ENCODE results near the gene CCL26.

CCL26 gene

DNA sequence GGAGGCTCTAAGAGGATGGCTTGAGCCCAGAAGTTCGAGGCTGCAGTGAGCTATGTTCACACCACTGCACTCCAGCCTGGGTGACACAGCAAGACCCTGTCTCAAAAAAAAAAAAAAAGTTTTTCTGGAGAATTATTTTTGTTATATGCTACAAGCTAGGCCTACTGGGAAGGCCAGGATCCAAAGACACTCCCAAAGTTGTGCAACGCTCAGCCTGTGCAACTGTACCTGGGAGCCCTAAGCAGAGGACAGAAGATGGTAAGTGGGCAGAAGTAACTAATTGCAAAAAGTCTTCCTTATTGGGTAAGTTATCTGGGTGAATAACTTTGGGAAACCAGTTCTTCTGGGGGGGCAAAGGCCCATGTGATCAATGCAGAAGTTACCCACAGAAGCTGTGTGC is 50.6 kb downstream of the CCL26 start:
- WGBS (ENCODE audit: extremely low coverage, insufficient coverage, low lambda C conversion rate), result no CpG with 5 or more reads among the region's 2 CpGs
- Histone ChIP-seq H3K56ac (ENCODE audit: low read length) (no peak overlapping the region), H4K8ac (ENCODE audit: low read depth, low read length) (no peak overlapping the region), H2AK5ac (ENCODE audit: low read length) (no peak overlapping the region), H3K27ac (ENCODE audit: low read depth, low read length) (no peak overlapping the region), H3K23ac (ENCODE audit: low read length) (no peak overlapping the region), H3K4me2 (ENCODE audit: low read length) (no peak overlapping the region), H3K4ac (ENCODE audit: low read depth, low read length) (no peak overlapping the region), H2BK5ac (ENCODE audit: low read length) (no peak overlapping the region), H3K27me3 (ENCODE audit: insufficient read depth, low read length, poor library complexity) (no peaks in the 10 kb centered on the region), H4K5ac (ENCODE audit: low read length) (no peak overlapping the region), H2BK120ac (ENCODE audit: low read depth, low read length) (no peak overlapping the region), H3K4me3 (ENCODE audit: low read length) (no peak overlapping the region), H3K79me1 (ENCODE audit: low read length) (no peaks in the 10 kb centered on the region), H3K9ac (ENCODE audit: low read length) (no peak overlapping the region), H3K4me1 (ENCODE audit: control insufficient read depth, low read depth, low read length) (no peaks in the 10 kb centered on the region), H3K36me3 (ENCODE audit: control insufficient read depth, insufficient read depth, low read length) (no peaks in the 10 kb centered on the region), H2BK15ac (replicated peaks; ENCODE audit: low read depth) (no peak overlapping the region), H3K18ac (ENCODE audit: low read length) (no peak overlapping the region), H3K79me2 (ENCODE audit: control insufficient read depth, insufficient read depth, low read length) (no peaks in the 10 kb centered on the region)
- DNase-seq, result no peak

DNA sequence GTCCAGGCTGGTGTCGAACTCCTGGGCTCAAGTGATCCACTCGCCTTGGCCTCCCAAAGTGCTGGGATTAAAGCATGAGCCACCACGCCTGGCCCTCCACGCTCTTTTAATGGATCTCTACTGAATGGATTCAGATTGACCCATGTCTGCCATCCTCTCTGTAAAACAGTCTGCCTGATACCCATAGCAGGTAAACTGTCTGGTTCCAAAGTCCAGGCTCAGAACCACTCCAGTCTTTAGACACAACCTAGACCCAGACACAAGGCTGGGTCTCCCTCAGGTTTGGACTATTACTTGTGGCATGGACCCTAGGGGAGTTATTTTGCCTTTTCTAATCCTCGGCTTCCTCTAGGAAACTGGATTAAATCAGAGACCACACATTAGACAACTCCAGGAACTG is 52.4 kb downstream of the CCL26 start:
- no CpG with 5 or more reads among the region's 5 CpGs for WGBS (ENCODE audit: extremely low coverage, insufficient coverage, low lambda C conversion rate)
- no peak overlapping the region for H3K4me2 ChIP-seq (ENCODE audit: low read length)
- no peak overlapping the region for H3K18ac ChIP-seq (ENCODE audit: low read length)
- no peak overlapping the region for H3K27ac ChIP-seq (ENCODE audit: low read depth, low read length)
- no peak for DNase-seq
- H3K79me1 ChIP-seq (ENCODE audit: low read length), result no peaks in the 10 kb centered on the region
- H3K4me3 ChIP-seq (ENCODE audit: low read length), result no peak overlapping the region
- H3K36me3 ChIP-seq (ENCODE audit: control insufficient read depth, insufficient read depth, low read length), result no peaks in the 10 kb centered on the region
- no peak overlapping the region for H3K9ac ChIP-seq (ENCODE audit: low read length)
- H2BK5ac ChIP-seq (ENCODE audit: low read length), result no peak overlapping the region
- no peak overlapping the region for H4K8ac ChIP-seq (ENCODE audit: low read depth, low read length)
- no peak overlapping the region for H3K4ac ChIP-seq (ENCODE audit: low read depth, low read length)
- no peak overlapping the region for H2BK15ac ChIP-seq (replicated peaks; ENCODE audit: low read depth)
- H3K23ac ChIP-seq (ENCODE audit: low read length), result no peak overlapping the region
- H3K4me1 ChIP-seq (ENCODE audit: control insufficient read depth, low read depth, low read length), result no peaks in the 10 kb centered on the region
- no peak overlapping the region for H3K56ac ChIP-seq (ENCODE audit: low read length)
- no peaks in the 10 kb centered on the region for H3K27me3 ChIP-seq (ENCODE audit: insufficient read depth, low read length, poor library complexity)
- H2AK5ac ChIP-seq (ENCODE audit: low read length), result no peak overlapping the region
- H4K5ac ChIP-seq (ENCODE audit: low read length), result no peak overlapping the region
- no peaks in the 10 kb centered on the region for H3K79me2 ChIP-seq (ENCODE audit: control insufficient read depth, insufficient read depth, low read length)
- H2BK120ac ChIP-seq (ENCODE audit: low read depth, low read length), result no peak overlapping the region
